T-helper 2 cell treated with Interferon-gamma antibody and Interleukin-4, amounts not matched to agents 5 μg/mL and 100 μg/mL, for 36 hours (primary cell): Measurements from ENCODE around the gene ROBO2.

ENCODE experiments used
- DNase-seq: peaks from one replicate; pipeline ENCODE4 v3.0.0; 2021; ENCODE audit warnings: low spot score
- H3K27ac Mint-ChIP-seq: one replicate; pipeline ENCODE4 v1.8.0; 2021; ENCODE audit warnings: mild to moderate bottlenecking, mixed read lengths
- H3K27me3 Mint-ChIP-seq: one replicate; pipeline ENCODE4 v1.8.0; 2021; ENCODE audit warnings: low read depth, mixed read lengths
- H3K36me3 Mint-ChIP-seq: one replicate; pipeline ENCODE4 v1.8.0; 2021; ENCODE audit warnings: low read depth, mixed read lengths
- H3K4me1 Mint-ChIP-seq: one replicate; pipeline ENCODE4 v1.8.0; 2021; ENCODE audit warnings: low read depth, mixed read lengths
- H3K4me3 Mint-ChIP-seq: one replicate; pipeline ENCODE4 v1.8.0; 2022; ENCODE audit warnings: mild to moderate bottlenecking, moderate library complexity, mixed read lengths
- H3K9me3 Mint-ChIP-seq: one replicate; pipeline ENCODE4 v1.8.0; 2021; ENCODE audit warnings: mixed read lengths

Gene ROBO2

DNA sequence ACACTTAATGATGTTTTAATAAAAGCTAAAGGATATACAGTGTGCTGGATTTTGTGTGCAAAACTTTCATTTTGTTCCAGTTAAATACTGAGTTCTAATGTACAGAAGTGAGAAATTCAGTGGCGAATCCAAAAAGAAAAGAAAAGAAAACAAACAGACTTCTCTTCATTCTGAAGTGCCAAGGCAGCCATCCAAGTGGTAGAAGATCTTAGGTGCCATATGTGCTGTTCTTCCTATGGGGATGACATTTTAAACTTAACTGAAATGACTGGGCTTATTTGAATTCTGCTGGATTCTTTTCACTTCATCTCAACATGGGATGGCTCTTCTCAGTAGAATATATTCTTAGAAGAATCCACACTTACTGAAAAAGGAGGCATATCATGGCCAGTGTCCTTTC is 416.5 kb downstream of the ROBO2 start:
- Mint-ChIP-seq H3K4me1 (no peaks in the 10 kb centered on the region), H3K27me3 (no peaks in the 10 kb centered on the region)

DNA sequence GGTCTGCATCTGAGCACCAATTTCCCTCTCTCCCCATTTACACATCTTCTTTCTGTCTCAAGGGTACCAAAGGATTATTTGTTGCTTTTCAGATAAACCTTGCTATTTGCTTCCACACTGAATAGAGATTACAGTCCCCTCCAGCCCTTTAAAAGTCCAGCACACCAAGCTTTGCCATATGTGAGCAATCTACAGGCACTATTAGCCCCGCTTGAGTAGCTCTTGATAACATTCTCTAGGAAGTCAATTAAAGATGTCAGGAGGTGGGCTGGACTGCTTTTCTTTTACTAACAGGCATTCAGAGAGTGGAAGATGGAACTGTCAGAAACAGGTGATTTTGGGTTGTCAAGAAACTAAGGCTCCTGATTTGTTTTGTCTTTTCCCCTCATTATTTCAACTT is 417.0 kb downstream of the ROBO2 start:
- Mint-ChIP-seq H3K27me3 (no peaks in the 10 kb centered on the region), H3K9me3 (peaks cover 28% of the 10 kb centered on the region), H3K27ac (no peak overlapping the region), H3K4me3 (no peak overlapping the region), H3K4me1 (no peaks in the 10 kb centered on the region), H3K36me3 (no peaks in the 10 kb centered on the region)
- DNase-seq: no peak

More for the DNA sequence above, 416.5 kb downstream of the ROBO2 start:
- DNase-seq: no peak
- Mint-ChIP-seq H3K4me3 (no peak overlapping the region), H3K27ac (no peak overlapping the region), H3K36me3 (no peaks in the 10 kb centered on the region), H3K9me3 (peaks cover 28% of the 10 kb centered on the region)

DNA sequence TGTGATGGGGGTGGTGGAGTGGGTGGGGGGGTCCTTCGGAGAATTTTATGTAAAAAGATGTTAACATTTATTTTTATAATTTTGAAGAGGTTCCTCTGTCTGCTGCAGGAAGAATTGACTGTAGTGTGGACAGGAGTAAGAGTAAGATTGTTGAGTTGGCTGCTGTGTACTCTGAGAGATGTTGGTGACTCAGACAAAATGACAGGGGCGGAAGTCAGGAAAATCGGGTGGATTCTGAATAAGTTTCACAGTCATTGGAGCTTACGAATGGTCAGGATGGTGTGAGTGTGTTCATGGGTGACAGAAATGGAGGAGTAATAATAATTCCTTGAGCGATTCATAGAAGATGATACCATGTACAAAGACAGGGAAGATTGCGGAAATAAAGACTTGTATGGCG is 420.0 kb downstream of the ROBO2 start:
- Mint-ChIP-seq H3K27me3 (no peaks in the 10 kb centered on the region), H3K4me3 (no peak overlapping the region), H3K27ac (no peak overlapping the region), H3K36me3 (no peaks in the 10 kb centered on the region), H3K9me3 (peaks cover 33% of the 10 kb centered on the region), H3K4me1 (no peaks in the 10 kb centered on the region)
- DNase-seq: no peak

DNA sequence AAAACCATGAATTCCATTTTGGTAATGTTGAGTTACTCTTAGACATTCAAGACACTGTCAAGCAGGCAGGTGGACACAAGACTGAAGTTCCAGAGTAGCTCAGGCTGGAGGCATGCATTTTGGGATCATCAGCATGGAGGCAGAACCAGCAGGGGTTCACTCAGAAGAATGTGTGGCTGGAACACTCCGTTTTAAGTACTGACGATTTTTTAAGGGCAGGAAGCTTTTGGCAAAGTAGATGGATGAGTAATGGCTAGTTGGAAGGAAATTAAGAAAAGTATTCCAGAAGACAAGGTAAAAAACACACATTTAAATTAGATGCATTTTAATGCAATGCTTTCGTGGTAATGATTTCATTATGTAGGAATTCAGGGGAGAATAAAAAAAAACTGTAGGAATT is 420.4 kb downstream of the ROBO2 start:
- Mint-ChIP-seq H3K27ac (no peak overlapping the region), H3K36me3 (no peaks in the 10 kb centered on the region)
- DNase-seq: no peak

GRCh38 chr3:77462951-77463350 is 423.1 kb downstream of the ROBO2 start:
- no peak overlapping the region for H3K4me3 Mint-ChIP-seq
- H3K27me3 Mint-ChIP-seq: no peaks in the 10 kb centered on the region
- no peak overlapping the region for H3K27ac Mint-ChIP-seq
- no peak for DNase-seq
- no peaks in the 10 kb centered on the region for H3K4me1 Mint-ChIP-seq
- no peaks in the 10 kb centered on the region for H3K36me3 Mint-ChIP-seq
- peaks cover 43% of the 10 kb centered on the region for H3K9me3 Mint-ChIP-seq

More for the DNA sequence above, 420.4 kb downstream of the ROBO2 start:
- no peaks in the 10 kb centered on the region for H3K4me1 Mint-ChIP-seq
- H3K4me3 Mint-ChIP-seq: no peak overlapping the region
- no peaks in the 10 kb centered on the region for H3K27me3 Mint-ChIP-seq
- H3K9me3 Mint-ChIP-seq: peaks cover 37% of the 10 kb centered on the region

DNA sequence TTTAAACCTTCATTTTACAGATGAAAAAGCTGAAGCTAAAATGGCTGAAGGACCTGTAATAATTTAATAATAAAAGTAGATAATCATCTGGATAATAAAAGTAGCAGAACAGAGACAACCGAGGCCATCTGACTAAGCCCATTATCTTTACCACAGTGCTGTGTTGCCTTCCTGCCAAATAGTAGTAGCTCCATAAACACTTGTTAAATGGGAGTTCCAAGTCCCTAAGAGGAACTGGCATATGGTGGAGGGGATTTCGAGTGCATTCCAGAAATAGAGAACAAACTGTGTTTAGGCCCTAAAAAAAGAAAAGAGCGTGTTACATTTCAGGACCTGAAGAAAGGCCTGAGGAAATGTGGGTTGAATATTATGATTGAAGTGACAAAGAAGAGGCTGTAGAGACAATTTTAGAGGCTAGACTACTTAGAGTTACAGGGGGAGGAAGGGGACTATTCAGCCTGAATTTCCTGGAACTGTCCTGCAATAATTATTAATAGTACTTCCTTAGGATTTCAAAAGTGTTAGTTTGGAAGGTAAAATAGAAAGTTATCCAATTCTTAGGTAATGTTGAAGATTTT is 424.3 kb downstream of the ROBO2 start:
- no peak overlapping the region for H3K27ac Mint-ChIP-seq

DNA sequence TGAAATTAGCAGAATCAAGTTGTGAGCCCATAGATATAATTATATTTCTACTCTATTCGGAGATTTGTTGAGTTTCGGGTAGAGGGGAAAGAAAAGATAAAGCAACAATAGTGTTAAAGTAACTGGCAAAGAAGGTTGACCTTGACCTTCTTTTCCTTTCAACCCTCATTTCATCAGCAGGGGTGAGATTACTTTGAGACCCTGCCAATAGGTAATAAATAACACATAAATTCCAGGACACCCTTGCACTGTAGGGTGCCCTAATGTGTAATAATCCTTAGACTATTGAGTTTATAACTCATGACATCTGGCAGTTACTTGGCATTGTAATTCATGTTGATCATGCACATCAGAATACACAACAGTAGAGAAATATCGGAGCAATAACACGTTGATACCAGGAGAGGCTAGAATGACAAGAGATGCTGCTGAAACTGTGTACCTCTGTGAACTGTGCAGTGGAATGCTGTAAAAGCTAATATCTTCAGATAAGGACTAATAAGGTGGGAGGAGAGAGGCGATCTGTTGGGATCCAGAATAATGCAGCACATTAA is 426.7 kb downstream of the ROBO2 start:
- peaks cover 31% of the 10 kb centered on the region for H3K9me3 Mint-ChIP-seq
- DNase-seq: no peak
- no peaks in the 10 kb centered on the region for H3K36me3 Mint-ChIP-seq
- H3K27ac Mint-ChIP-seq: no peak overlapping the region
- H3K27me3 Mint-ChIP-seq: no peaks in the 10 kb centered on the region
- no peaks in the 10 kb centered on the region for H3K4me1 Mint-ChIP-seq
- no peak overlapping the region for H3K4me3 Mint-ChIP-seq

More for the DNA sequence above, 424.3 kb downstream of the ROBO2 start:
- Mint-ChIP-seq H3K36me3 (no peaks in the 10 kb centered on the region), H3K4me3 (no peak overlapping the region), H3K27me3 (no peaks in the 10 kb centered on the region), H3K9me3 (peaks cover 39% of the 10 kb centered on the region), H3K4me1 (no peaks in the 10 kb centered on the region)
- DNase-seq: no peak

- Mint-ChIP-seq H3K27me3 (no peaks in the 10 kb centered on the region), H3K4me3 (no peak overlapping the region), H3K9me3 (peaks cover 36% of the 10 kb centered on the region), H3K4me1 (no peaks in the 10 kb centered on the region), H3K36me3 (no peaks in the 10 kb centered on the region), H3K27ac (no peak overlapping the region)
- DNase-seq: no peak
Observed at GRCh38 chr3:77467702-77468625, 428.1 kb downstream of the ROBO2 start.

DNA sequence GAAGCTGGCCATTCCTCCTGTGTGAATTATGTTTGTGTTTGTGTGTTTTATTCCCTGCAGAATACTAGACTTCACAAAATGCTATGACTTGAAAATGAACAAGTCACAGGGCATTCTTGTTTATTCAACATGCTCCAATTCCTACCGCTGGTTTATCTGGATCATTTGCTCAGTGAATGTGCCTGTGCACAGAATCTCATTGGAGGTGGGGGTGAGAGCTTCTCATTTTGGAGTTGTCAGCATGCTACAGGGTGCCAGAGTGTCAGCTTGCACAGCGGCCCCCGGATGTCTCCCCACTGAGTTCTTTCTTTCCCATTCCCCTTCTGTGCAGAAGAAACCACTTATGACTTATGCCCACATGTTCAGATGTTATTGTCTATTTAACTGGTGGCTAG is 428.7 kb downstream of the ROBO2 start:
- H3K36me3 Mint-ChIP-seq: no peaks in the 10 kb centered on the region

DNA sequence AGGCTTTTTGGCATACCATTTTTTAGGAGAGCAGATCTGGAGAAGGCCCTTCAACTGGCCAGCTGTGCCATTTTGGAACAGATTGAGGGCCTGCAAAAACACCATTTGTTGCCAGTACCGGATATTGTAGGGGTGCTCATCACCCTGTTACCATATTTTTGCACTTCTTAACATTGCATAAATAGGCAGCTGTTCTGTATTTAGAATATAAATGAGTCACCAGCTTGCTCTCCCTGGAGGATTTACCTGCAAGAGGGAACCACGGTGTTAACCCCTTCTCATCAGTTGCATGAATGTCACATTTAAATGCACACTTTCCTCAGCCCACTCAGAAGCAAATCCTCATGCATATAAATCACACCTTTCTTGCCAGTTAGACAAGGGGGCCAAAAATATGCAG is 435.6 kb downstream of the ROBO2 start:
- DNase-seq: no peak
- Mint-ChIP-seq H3K36me3 (no peaks in the 10 kb centered on the region), H3K4me3 (no peak overlapping the region), H3K4me1 (no peaks in the 10 kb centered on the region), H3K27me3 (no peaks in the 10 kb centered on the region), H3K9me3 (peaks cover 48% of the 10 kb centered on the region), H3K27ac (no peak overlapping the region)

More for the DNA sequence above, 428.7 kb downstream of the ROBO2 start:
- Mint-ChIP-seq H3K9me3 (peaks cover 36% of the 10 kb centered on the region), H3K27ac (no peak overlapping the region), H3K4me3 (no peak overlapping the region), H3K4me1 (no peaks in the 10 kb centered on the region), H3K27me3 (no peaks in the 10 kb centered on the region)
- DNase-seq: no peak

GRCh38 chr3:77479021-77479420 is 439.1 kb downstream of the ROBO2 start:
- H3K4me3 Mint-ChIP-seq: no peak overlapping the region
- peaks cover 41% of the 10 kb centered on the region for H3K9me3 Mint-ChIP-seq
- no peak for DNase-seq

GRCh38 chr3:77489216-77489615 is 449.3 kb downstream of the ROBO2 start:
- H3K36me3 Mint-ChIP-seq: no peaks in the 10 kb centered on the region
- DNase-seq: no peak
- H3K9me3 Mint-ChIP-seq: peaks cover 46% of the 10 kb centered on the region
- H3K4me1 Mint-ChIP-seq: no peaks in the 10 kb centered on the region
- H3K4me3 Mint-ChIP-seq: no peak overlapping the region
- H3K27me3 Mint-ChIP-seq: no peaks in the 10 kb centered on the region
- no peak overlapping the region for H3K27ac Mint-ChIP-seq

More at GRCh38 chr3:77479021-77479420, 439.1 kb downstream of the ROBO2 start:
- H3K4me1 Mint-ChIP-seq: no peaks in the 10 kb centered on the region
- H3K27ac Mint-ChIP-seq: no peak overlapping the region
- H3K27me3 Mint-ChIP-seq: no peaks in the 10 kb centered on the region
- no peaks in the 10 kb centered on the region for H3K36me3 Mint-ChIP-seq

GRCh38 chr3:77491961-77492360 is 452.1 kb downstream of the ROBO2 start:
- H3K4me1 Mint-ChIP-seq: no peaks in the 10 kb centered on the region
- no peak overlapping the region for H3K27ac Mint-ChIP-seq
- DNase-seq: no peak
- H3K36me3 Mint-ChIP-seq: no peaks in the 10 kb centered on the region
- no peak overlapping the region for H3K4me3 Mint-ChIP-seq
- no peaks in the 10 kb centered on the region for H3K27me3 Mint-ChIP-seq
- peaks cover 32% of the 10 kb centered on the region for H3K9me3 Mint-ChIP-seq

DNA sequence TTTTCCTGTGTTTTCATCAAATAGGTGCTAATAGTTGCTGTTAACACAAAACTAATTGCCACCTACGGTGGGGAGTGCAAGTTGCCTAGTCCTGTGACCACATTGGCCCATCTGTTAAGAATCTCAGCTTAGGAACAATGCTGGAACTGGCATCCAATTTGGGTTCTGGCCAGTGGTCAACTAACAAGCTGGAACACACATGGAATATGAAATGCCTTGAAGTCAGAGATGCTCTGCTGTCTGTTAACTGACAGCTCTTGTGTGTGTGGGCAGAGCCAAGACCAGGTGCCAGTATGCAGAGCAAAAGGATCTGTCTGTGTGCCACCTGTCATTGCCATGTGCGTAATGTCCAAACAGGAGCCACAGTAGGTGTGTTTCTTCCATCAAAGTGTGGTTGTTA is 460.8 kb downstream of the ROBO2 start:
- Mint-ChIP-seq H3K36me3 (no peaks in the 10 kb centered on the region), H3K4me1 (no peaks in the 10 kb centered on the region), H3K27me3 (no peaks in the 10 kb centered on the region), H3K27ac (no peak overlapping the region), H3K9me3 (peaks cover 14% of the 10 kb centered on the region), H3K4me3 (no peak overlapping the region)
- DNase-seq: no peak
